Measurements from ENCODE around the gene HOXC4. TPM values are rescaled to one million over a fixed set of nuclear protein-coding genes. Genes with fewer than 3 reads are reported as not detected.
"Not testable (repeated sequence)": the region's sequence is repeated elsewhere in the genome, so short reads cannot be mapped to it uniquely, and the experiment has no call there.

Gene HOXC4
- total and polyA plus RNA-seq, 11 donors, result 0.06 to 1.2 (median 0.25) TPM; not detected in 7

- intact Hi-C loops (cut with DNase I), result no loop called here
- Histone ChIP-seq H3K27me3 (peaks cover 48 to 98% (median 89%) of the 10 kb centered on the region in 9 donors), H3K4me1 (no peaks in the 10 kb centered on the region)
Measured at GRCh38 chr12:54041097-54041690, 12.4 kb upstream of the HOXC4 start.

DNA sequence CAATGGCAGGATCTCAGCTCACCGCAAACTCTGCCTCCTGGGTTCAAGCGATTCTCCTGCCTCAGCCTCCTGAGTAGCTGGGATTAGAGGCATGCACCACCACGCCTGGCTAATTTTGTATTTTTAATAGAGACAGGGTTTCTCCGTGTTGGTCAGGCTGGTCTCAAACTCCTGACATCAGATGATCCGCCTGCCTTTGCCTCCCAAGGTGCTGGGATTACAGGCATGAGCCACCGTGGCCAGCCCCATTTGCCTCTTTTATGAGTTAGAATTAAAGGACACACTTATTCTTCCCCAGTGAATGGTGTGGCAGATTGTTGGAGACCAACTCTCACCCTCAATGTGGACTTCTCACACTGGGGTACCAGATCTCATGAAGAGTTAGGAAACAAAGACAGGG is 11.6 kb upstream of the HOXC4 start:
- H3K9me3 ChIP-seq; H3K4me1 ChIP-seq; intact Hi-C loops (cut with DNase I); H3K4me3 ChIP-seq; DNase-seq; H3K27ac ChIP-seq; H3K36me3 ChIP-seq; ATAC-seq: not testable (repeated sequence)
- H3K27me3 ChIP-seq, result peaks cover 49 to 98% (median 89%) of the 10 kb centered on the region in 9 donors
- 46 to 68% (median 48%) methylated on average over 6 of the region's 6 CpGs for WGBS, 4 donors

More at GRCh38 chr12:54041097-54041690, 12.4 kb upstream of the HOXC4 start:
- Histone ChIP-seq H3K4me3 (no peak overlapping the region), H3K27ac (no peak overlapping the region), H3K9me3 (no peaks in the 10 kb centered on the region), H3K36me3 (no peaks in the 10 kb centered on the region)
- WGBS, 4 donors, result 33 to 52% (median 40%) methylated on average over 2 of the region's 2 CpGs
- DNase-seq (no peak), ATAC-seq (no peak)
- TF ChIP-seq POLR2A (IDR thresholded peaks at IDR 0.05), result no peak
- no peak for TF ChIP-seq CTCF (IDR thresholded peaks at IDR 0.05)

GRCh38 chr12:54042970-54043853 is 10.4 kb upstream of the HOXC4 start:
- Histone ChIP-seq H3K36me3 (no peaks in the 10 kb centered on the region), H3K4me1 (peaks cover 0 to 11% (median 2%) of the 10 kb centered on the region in 12 donors), H3K9me3 (no peaks in the 10 kb centered on the region), H3K27me3 (peaks cover 51 to 98% (median 89%) of the 10 kb centered on the region in 9 donors), H3K27ac (no peak overlapping the region), H3K4me3 (no peak overlapping the region)
- 32 to 41% (median 34%) methylated on average over 6 of the region's 6 CpGs for WGBS, 4 donors
- ATAC-seq (no peak), DNase-seq (no peak)
- no peak for TF ChIP-seq CTCF (IDR thresholded peaks at IDR 0.05)
- TF ChIP-seq POLR2A (IDR thresholded peaks at IDR 0.05), result no peak
- intact Hi-C loops (cut with DNase I), result no loop called here

DNA sequence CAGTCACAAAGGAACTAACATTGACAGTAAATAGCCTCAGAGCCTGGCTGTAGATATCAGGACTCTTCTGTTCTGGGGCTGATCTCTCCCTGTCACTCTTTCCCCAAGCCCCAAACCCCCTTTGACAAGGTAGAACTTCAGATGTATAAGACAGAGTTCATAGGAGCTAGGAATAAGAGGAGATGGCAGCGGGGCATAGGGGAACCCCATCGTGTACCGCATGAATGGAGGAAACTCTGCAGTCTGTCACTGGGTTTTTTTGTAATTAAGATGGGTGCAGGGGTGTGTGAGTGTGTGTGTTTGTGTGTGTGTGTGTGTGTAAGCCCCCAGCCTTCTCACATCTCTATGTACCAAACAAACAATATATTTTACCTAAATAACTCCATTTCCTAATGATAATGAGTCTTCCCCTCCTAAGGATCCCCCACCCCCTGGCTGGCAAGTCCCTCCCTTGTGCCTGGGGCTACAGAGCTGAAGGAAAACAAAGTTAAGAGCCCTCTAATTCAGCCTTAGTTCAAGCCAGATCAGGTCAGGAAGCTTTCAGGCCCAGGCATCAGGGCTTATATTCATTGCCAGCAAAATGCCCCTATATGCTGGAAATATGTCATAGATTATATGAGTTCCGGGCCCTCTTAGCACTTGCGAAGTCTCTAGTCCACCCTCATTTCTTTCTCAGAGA is 9.1 kb upstream of the HOXC4 start:
- intact Hi-C loops (cut with DNase I), result no loop called here
- DNase-seq (no peak), ATAC-seq (no peak)
- TF ChIP-seq POLR2A (IDR thresholded peaks at IDR 0.05) (no peak), CTCF (IDR thresholded peaks at IDR 0.05) (no peak)
- no peak overlapping the region for H3K27ac ChIP-seq
- H3K36me3 ChIP-seq, result no peaks in the 10 kb centered on the region
- peaks cover 0 to 11% (median 2%) of the 10 kb centered on the region in 12 donors for H3K4me1 ChIP-seq
- WGBS, 4 donors, result 23 to 32% (median 26%) methylated on average over 5 of the region's 5 CpGs
- no peaks in the 10 kb centered on the region for H3K9me3 ChIP-seq
- H3K4me3 ChIP-seq, result no peak overlapping the region
- peaks cover 59 to 98% (median 93%) of the 10 kb centered on the region in 9 donors for H3K27me3 ChIP-seq
